NCI-H345 (cell line): ENCODE data around the gene COL6A1.
"Not testable (repeated sequence)": the region's sequence is repeated elsewhere in the genome, so short reads cannot be mapped to it uniquely, and the experiment has no call there.

ENCODE experiments used
- DNase-seq: peaks from one replicate; lab custom pipeline; 2025; lab: John Stamatoyannopoulos, UW

The COL6A1 gene

DNA sequence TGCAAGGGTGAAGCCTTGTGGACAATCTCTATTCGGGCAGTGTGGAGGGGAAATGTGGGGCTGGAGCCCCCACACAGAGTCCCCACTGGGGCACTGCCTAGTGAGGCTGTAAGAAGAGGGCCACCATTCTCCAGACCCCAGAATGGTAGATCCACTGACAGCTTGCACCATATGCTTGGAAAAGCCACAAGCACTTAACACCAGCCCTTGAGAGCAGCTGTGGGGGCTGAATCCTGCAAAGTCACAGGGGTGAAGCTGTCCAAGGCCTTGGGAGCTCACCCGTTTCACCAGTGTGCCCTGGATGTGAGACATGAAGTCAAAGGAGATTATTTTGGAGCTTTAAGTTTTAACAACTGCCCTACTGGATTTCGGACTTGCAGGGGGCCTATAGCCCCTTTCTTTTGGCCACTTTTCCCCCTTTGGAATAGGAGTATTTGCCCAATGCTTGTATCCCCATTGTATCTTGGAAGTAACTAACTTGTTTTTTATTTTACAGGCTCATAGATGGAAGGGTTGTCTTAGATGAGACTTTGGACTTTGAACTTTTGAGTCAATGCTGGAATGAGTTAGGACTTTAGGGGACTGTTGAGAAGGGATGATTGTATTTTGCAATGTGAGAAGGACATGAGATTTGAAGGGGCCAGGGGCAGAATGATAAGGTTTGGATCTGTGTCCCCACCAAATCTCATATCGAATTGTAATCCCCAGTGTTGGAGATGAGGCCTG, 16.3 kb upstream of the COL6A1 start:
- DNase-seq, result no peak

DNA sequence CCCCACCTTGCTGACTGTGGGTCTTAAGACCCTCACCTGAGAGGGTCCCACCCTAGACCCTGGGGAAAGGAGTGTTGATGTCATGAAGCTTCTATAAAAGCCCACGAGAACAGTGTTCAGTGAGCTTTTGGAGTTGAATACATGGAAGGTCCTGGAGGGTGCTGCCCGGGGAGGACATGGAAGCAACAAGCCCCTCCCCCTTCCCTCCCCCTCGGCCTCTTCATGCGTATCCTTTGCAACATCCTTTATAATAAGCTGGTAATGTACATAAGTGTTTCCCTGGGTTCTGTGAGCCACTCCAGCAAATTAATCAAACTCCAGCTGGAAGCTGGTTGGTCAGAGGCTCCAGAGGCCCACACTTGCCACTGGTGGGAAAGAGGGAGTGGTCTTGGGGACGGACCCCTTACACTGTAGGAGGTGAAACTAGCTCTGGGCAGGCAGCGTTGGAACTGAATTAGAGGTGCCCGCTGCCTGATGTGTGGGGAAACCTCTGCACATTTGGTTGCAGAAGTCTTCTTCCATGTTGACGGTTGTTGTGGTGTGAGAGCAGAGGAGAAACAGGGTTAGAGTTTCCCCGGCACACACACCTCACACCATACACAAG, 14.7 kb upstream of the COL6A1 start:
- no peak for DNase-seq

DNA sequence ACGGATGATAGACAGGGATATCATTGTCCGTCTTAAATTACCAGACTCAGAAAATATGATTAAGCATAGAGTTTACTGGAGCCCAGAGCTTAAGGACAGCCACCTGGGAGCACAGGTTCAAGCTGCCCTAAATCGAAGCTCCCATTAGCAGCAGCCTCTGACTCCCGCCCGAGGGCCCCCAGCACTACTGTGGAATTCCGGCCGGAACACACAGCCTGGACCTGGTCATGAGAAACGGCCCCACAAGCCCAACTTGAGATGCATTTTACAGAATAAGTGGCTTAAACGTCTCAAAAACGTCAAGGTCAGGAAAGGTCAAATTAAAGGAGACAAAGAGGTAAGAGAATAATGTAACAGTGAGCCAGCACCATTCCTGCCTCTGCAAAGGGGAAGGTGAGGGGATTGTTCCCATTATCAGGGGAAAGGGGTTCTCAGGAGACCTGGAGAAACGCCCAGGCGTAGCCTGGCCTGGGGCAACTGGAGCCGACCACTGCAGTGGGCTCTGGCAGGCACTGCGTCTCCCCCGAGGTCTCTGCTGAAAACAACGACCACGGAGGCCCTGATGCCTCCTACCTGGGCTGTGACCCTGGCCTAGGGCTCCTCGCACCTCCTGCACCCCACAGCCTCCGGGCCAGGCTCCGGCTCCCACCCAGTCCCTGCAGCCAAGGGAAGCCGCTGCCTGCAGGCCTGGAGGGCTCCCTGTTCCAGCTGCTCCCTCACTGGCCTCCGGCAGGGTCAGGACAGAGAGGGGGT, 11.5 kb upstream of the COL6A1 start:
- no peak for DNase-seq

DNA sequence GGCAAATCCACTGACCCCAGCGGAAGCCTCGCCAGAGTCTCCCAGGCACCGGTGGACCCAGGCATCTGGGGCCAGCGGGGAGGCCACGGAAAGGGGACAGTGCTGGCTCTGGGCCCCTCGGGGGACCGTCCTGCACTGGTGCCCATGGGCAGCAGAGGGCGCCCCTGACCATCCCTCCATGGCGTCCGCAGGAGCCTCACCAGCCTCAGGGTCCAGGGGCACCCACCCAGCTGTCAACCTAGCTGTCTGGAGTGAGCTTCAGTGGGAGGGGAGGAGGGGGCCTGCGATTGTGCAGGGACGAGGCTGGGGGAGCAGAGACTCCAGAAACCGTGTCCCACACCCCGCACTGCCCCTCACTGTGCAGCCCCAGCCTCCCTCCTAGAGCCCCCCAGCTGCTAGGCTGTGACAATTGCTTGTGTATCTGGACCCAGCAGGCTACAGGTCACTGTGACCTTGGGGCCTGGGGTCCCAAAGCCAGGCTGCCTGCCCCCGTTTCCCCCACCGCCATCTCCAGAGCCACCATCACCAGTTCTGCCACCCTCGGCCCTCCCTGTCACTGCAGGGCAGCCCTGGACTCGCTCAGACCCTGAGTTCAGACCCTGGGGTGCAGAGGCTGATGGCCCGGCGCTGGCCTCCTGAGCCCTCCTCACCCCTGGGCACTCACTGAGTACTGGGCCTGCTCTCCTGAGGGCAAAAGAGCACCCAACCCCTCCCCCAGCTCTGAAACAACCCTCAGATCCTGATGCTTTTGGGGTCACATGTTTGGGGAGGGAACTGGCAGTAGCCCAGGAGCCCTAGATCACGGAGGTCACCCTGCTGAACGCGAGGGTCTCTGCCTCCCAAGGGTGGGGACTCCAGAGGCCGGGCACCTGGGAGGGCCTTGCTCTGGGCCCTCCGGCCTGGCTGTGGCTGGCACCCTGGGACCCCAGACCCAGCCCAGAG, 10.6 kb upstream of the COL6A1 start:
- peak; percentile 39 for DNase-seq

DNA sequence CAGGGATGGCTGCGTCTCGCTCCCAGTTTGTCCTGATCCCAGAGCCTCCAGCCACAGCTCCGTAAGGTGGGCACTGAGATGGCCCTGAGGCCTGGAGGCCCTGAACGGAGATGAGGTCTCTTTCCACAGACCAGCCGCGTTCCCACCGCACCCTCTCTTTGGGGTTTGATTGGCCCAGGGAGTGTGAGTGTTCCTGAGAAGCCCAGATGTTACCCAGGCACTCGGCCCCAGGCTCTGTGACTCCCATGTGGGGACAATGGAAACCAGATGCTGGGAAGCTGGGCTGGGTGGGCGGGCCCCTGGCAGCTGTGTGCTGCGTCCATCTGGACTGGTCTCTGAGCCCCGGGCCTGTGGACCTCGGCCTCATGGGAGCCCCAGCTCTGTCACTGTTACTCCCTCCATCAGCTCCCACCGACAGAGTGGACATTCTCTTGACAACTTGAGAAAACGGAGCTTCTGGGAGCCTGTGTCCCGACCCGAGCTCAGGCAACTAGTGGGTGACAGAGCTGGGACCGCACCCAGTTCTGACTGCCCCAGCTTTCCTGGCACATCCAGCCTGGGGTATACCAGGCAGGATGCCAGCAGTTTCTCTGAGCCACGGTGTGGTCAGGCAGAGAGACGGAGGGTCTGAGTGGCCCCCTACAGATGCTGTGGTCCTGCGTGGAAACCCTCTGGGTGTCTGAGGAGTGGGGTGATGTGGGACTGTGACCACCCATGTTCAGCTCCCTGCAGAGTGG, 9.8 kb upstream of the COL6A1 start:
- DNase-seq, result no peak

DNA sequence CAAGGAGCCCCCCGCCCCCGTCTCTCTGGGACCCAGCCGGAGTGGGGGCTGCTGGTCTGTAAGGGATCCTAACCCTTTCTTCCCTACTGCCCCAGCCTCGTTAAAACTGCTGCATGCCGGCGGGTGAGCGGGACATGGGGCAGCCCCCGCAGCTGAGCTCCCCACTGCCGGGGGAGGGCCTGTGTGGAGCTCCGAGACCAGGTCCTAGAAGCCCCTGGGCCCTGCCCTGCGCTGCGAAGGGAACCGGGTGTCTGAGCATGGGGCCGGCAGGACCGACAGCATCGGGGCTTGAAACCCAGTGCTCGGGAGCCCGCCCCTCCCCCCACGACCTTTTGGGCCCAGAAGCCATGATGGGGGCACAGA, 9.2 kb upstream of the COL6A1 start:
- DNase-seq, result no peak

DNA sequence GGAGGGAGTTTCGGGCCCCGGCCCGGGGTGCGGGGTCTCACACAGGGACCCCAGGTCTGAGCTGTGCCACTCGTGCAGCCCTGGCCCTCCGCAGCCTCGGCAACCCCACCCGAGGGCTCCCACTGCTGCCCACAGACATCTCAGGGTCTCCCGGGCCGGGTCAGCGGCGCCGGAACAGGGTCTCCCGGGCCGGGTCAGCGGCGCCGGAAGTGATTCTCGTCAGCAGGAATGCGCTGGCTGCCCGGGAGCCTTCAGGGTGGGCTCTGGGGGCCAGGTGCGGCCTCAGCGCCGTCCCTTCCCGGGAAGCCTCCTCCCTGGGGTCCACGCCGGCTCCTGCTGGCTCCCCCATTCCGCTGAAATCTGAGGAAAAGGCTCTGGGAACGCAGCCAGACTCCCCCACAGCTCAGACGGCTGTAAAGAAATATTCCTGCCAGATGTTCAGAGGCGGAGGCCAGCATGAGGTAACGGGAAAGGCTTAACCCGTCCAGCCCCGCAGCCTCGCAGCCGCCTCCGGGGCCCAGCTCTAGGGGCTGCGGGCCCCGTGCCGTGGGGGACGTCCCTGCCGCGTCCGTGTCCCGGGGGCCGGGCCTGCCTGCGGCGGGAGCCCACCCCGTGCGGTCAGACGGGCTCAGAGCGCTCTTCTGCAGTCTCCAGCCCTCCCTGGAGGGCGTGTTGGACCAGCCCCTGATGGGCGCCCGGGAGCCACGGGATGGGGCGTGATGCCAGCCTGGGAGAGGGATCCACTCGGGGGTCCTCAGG, 8.7 kb upstream of the COL6A1 start:
- no peak for DNase-seq

DNA sequence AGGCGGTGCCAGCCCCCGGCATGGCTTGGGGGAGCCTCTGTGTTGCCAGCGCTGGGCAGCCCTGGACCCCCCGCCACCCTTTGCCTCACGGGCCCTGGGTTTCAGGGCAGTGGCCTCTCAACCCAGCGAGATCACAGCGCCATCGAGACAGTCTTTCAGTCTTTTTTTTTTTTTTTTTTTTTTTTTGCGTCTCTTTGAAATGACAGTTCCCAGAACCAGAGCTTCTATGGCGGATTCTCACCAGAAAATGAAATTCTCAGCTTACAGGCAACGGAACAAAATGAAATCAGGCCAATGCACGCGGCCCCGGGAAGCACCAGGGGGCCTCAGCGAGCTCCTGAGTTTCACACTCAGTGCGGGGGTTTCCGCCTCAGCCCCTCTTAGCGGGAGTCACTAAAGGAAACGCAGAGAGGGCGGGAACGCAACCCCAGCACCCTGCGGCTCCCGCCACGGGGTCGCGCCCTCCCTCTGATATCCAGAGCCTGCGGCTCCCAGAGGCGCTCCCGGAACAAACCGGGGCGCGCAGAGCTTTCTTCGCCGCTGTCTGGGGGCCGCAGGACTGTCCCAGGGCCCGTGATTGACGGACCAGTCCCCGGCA, 8.0 kb upstream of the COL6A1 start:
- peak; percentile 36 for DNase-seq

DNA sequence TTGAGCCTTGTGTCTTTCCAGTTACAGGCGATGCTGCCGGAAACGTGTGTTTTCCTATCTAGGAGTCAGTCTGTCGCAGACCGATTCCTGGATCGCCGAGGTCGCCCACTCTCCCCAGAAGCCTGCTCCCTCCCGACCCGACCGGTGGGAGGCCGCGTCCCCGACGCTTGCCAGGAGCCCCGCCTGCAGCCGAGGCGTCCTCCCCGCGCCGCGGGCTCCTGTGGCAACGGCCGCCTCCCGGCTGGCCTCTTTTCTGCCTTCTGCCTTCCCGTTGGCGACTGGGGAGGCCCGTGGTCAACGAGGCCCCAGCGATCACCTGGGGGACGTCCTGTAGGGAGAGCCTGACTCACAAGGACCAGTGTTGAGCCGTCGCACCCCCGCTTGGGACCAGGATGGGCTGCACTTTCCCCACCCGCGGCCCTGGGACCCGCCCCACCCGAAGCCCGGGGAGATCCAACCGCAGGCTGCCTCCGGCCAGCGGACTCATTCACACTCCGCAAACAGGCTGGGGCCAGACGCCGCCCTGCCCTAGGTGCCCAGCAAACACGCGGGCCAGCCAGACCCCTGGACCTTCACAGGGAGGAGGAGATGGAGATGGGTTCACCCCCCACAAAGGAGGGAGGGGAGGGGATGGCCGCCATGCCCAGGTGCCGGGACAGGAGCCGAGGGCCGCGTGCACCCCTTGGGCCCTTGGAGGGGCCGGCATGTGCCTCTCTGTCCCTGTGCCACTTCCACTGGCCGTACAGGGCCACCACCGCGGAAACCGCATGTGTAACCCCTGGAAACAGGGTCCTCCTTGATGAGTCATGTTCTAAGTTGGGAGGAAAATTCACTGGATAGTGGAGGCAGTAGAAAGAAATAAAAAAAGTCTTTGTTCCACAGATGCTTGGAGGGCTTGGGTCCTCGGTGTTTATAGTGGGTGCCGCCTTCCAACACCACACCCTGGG, 7.2 kb upstream of the COL6A1 start:
- peak; percentile 33 for DNase-seq

DNA sequence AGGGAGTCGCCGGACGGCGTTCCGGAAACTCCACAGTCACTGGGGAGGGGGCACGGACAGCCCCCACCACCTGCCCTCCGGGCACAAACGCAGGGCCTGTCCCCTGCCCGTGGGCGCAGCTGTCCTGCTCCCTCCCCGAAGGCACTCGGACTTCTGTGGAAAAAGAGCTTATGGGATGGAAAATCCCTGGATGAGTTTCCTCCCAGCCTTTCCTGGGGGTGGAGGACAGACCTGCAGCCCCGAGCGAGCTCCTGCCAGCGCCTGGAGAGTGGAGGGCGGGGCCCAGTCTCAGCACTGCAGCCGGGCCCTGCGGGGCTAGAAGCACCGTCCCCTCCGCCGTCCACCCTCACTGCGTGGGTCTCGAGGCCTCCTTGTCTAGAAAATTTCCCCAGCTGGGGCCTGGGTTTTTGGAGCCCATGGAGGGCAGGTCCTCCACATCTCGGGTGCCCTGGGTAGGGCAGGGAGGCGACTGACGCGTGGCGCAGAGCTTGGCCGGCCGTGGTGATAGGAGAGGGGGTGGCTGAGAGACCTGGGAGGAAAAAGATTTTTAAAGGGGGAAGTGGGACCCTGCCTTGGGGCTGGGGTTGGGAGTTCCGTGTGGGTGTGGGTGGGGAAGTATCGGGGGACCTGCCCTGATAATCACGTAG, 6.4 kb upstream of the COL6A1 start:
- DNase-seq, result no peak

DNA sequence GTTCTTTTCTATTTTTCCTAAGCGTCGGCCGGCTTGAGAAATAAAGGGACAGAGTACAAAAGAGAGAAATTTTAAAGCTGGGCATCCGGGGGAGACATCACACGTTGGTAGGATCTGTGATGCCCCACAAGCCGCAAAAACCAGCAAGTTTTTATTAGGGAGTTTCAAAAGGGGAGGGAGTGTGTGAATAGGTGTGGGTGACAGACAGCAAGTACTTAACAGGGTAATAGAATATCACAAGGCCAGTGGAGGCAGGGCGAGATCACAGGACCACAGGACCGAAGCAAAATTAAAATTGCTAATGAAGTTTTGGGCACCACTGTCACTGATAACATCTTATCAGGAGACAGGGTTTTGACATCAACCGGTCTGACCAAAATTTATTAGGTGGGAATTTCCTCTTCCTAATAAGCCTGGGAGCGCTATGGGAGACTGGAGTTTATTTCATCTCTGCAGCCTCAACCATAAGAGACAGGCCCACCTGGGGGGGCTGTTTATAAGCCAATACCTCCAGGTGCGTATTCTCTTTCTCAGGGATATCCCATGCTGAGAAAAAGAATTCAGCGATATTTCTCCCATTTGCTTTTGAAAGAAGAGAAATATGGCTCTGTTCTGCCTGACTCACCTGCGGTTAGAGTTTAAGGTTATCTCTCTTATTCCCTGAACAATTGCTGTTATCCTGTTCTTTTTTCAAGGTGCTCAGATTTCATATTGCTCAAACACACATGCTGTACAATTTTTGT, 5.7 kb upstream of the COL6A1 start:
- not testable (repeated sequence) for DNase-seq

DNA sequence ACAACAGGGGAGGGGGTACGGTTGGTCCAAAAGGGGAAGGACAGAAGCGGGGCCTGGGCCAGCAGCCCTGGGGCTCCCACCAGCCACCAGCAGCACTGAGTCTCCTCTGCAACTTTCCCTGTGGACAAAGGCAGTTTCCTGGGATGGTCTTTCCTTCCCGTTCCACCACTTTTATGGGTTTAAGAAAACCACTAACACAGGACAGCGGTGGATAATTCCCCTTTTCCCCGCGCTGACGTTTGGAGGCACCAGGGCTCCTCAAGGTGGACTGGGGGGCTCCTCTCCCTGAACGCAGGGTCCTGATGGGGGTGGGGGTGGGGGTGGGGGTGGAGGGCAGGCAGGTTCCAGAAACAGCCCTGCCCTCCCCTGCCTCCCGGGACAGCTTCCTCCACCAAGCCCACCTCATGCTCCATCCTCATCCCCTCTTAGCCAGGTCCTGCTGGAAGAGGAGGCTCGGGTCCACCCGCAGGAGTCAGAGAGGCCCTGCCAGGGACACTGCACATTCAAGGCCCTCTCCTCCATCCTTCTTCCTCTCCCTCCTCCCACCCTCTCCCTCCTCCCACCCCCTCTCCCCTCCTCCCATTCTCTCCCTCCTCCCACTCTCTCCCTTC, 4.8 kb upstream of the COL6A1 start:
- no peak for DNase-seq

DNA sequence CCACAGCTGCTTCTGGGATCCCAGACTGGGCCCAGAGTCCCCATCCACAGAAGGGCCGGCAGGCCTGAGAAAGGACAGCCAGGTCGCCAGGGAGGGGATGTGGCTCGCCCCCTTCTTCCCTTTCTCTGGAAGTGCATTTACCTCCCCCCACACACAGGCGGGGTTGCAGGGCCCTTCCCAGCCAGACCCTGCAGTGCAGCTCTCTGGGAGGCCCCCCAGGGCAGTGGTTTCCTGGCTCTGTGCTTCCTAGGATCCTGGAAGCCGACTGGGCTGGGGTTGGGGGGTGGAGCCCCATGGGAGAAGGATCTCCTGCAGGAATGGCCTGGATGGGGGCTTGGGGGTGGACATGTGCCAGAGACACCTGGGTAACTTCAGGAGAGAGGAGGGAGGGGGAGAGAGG, 4.2 kb upstream of the COL6A1 start:
- DNase-seq, result no peak

DNA sequence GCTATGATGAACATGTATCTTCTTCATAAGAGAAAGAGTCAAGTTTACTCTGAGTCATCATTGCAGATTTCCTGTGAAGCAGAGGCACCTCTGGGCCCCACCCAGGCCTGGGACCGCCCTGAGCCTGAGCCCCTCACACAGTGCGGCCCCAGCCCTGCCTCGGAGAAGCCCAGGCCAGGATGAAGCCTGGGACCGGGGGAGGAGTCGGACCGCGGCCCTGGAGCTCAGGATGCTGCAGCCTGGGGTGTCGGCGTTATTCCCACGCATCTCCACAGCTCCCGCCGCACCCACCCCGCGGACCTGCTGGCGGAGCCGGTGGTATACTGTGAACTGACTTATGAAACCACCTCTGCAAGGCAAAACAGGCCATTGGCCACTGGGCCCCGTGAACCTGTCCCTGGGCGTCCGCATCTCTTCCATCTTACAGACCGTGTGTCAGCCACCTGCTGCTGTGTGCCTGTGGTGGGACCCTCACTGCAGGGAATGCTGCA, 2.4 kb upstream of the COL6A1 start:
- no peak for DNase-seq

DNA sequence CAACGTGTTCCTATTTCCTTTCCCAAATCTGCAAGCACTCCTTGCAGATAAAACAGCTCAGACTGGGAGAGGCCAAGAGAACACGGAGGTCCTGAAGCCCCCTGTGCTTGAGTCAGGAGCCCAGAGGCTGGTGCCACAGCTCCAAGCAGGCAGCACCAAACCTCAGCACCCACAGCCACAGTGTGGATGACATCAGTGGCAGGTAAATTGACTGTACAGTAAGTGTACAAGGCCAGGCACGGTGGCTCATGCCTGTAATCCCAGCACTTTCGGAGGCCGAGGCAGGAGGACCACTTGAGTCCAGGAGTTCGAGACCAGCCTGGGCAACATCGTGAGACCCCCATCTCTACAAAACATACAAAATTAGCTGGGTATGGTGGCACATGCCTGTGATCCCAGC, 1.9 kb upstream of the COL6A1 start:
- DNase-seq, result no peak

DNA sequence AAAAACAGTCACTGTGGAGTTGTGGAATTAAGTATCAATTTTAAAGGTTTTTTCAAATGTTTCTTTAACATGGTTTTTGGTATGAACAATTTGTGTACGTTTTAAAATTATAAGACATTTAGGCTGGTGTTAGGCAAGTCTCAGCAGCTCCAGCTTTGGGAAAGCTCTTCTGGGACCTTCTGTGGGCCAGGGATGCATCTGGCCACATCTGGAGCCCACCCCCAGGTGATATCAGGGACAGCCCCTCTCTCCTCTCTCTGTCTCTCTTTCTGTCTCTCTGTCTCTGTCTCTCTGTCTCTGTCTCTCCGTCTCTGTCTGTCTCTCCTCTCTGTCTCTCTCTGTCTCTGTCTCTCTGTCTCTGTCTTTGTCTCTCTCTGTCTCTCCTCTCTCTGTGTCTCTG, 1.3 kb upstream of the COL6A1 start:
- DNase-seq, result no peak

DNA sequence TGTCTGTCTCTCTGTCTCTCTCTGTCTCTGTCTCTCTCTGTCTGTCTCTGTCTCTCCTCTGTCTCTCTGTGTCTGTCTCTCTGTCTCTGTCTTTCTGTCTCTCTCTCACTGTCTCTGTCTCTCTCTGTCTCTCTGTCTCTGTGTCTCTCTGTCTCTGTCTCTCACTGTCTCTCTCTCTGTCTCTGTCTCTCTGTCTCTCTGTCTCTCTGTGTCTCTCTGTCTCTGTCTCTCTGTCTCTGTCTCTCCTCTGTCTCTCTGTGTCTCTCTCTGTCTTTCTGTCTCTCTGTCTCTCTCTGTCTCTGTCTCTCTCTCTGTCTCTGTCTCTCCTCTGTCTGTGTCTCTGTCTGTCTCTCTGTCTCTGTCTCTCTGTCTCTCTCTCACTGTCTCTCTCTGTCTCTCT, 873 bp upstream of the COL6A1 start:
- no peak for DNase-seq
